Hepatocyte (in vitro differentiated cells): Measurements from ENCODE around the gene CACNA2D4. TPM values are rescaled to one million over a fixed set of nuclear protein-coding genes. Genes with fewer than 3 reads are reported as not detected.

Experiments used
- DNase-seq: peaks from one replicate; pipeline ENCODE4 v3.0.0-alpha.2; 2016; ENCODE audit warnings: low spot score
- H2AFZ ChIP-seq: fragments of 200-600 bp; sonication (generic); 2 replicates; pipeline ENCODE4 v1.6.0; 2016; ENCODE audit warnings: antibody characterized with exemption, mild to moderate bottlenecking
- H3K27ac ChIP-seq: fragments of 200-600 bp; sonication (generic); 2 replicates; pipeline ENCODE4 v1.5.1; 2016; ENCODE audit warnings: mild to moderate bottlenecking
- H3K27me3 ChIP-seq: fragments of 200-600 bp; sonication (generic); 2 replicates; pipeline ENCODE4 v1.6.1; 2016
- H3K36me3 ChIP-seq: fragments of 200-600 bp; sonication (generic); replicated peaks from 2 replicates; pipeline ENCODE4 v1.5.1; 2016; ENCODE audit warnings: low read depth; ENCODE audit not compliant: insufficient read depth
- H3K4me1 ChIP-seq: fragments of 200-600 bp; sonication (generic); 2 replicates; pipeline ENCODE4 v1.5.1; 2016; ENCODE audit warnings: mild to moderate bottlenecking, moderate library complexity; ENCODE audit not compliant: insufficient read depth
- H3K4me2 ChIP-seq: fragments of 200-600 bp; sonication (generic); 2 replicates; pipeline ENCODE4 v1.6.0; 2016
- H3K4me3 ChIP-seq: fragments of 200-600 bp; sonication (generic); 2 replicates; pipeline ENCODE4 v1.5.1; 2016; ENCODE audit warnings: mild to moderate bottlenecking
- H3K79me2 ChIP-seq: fragments of 200-600 bp; sonication (generic); 2 replicates; pipeline ENCODE4 v1.6.0; 2017; ENCODE audit warnings: mild to moderate bottlenecking
- H3K9me2 ChIP-seq: fragments of 200-600 bp; sonication (generic); replicated peaks from 2 replicates; pipeline ENCODE4 v1.6.0; 2017; ENCODE audit warnings: mild to moderate bottlenecking; ENCODE audit not compliant: insufficient read depth
- H3K9me3 ChIP-seq: fragments of 200-600 bp; sonication (generic); 2 replicates; pipeline ENCODE4 v1.5.1; 2016; ENCODE audit warnings: low read depth, mild to moderate bottlenecking
- H4K20me1 ChIP-seq: fragments of 200-600 bp; sonication (generic); 2 replicates; pipeline ENCODE4 v1.6.0; 2016; ENCODE audit warnings: mild to moderate bottlenecking; ENCODE audit not compliant: insufficient read depth, poor library complexity, severe bottlenecking
- CTCF ChIP-seq: fragments of 200-600 bp; sonication (generic); IDR thresholded peaks from 2 replicates; pipeline ENCODE4 v1.5.1; 2016; ENCODE audit warnings: antibody characterized with exemption, mild to moderate bottlenecking; ENCODE audit not compliant: poor library complexity
- EZH2 ChIP-seq: fragments of 200-600 bp; sonication (generic); IDR thresholded peaks from 2 replicates; pipeline ENCODE4 v1.6.1; 2016; ENCODE audit warnings: antibody characterized with exemption, mild to moderate bottlenecking, borderline replicate concordance
- EZH2phosphoT487 ChIP-seq: fragments of 200-600 bp; sonication (generic); IDR thresholded peaks from one replicate; pipeline ENCODE4 v1.6.1; 2018; ENCODE audit warnings: antibody characterized with exemption, mild to moderate bottlenecking, low read depth, moderate library complexity; ENCODE audit not compliant: unreplicated experiment, severe bottlenecking
- WGBS: methylation state at CpG from one replicate; pipeline ENCODE4 v1.1.6; 2016; ENCODE audit warnings: low lambda C conversion rate; ENCODE audit errors: missing lambda C conversion rate; 5-methylcytosine and 5-hydroxymethylcytosine counted together
- polyA plus RNA-seq: library from polyadenylated mRNA; unstranded; fragments of >200 nt; fragmentation: Nextera tagmentation; extraction: Ambion mirVana; gene quantifications from 2 replicates; pipeline ENCODE4 v1.2.1, GENCODE V29; 2016
- total RNA-seq: library from RNA; depleted of rRNA; stranded (reverse); fragments of >200 nt; gene quantifications from 2 replicates; pipeline ENCODE4 v1.2.3, GENCODE V29; 2014

CACNA2D4 gene
- total and polyA plus RNA-seq, 2 experiments from 2014 or later, result 1.3 to 2.1 TPM

DNA sequence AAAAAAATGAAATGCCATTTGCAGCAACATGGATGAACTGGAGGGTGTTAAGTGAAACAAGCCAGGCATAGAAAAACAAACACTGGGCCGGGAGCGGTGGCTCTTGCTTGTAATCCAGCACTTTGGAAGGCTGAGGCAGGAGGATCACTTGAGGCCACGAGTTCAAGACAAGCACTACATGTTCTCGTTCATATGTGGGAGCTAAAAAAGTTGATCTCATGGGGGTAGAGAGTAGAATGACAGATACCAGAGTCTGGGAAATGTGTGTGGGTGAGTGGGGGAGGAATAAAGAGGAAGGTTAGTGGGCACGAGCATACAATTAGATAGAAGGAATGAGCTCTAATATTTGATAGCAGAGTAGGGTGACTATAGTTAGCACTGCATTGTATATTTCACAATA, 21.5 kb downstream of the CACNA2D4 start:
- DNase-seq, result no peak
- Histone ChIP-seq H3K27ac (no peak overlapping the region), H3K9me2 (no peaks in the 10 kb centered on the region), H3K4me1 (no peaks in the 10 kb centered on the region), H4K20me1 (no peaks in the 10 kb centered on the region), H3K36me3 (no peaks in the 10 kb centered on the region), H3K27me3 (no peaks in the 10 kb centered on the region), H3K4me2 (no peak overlapping the region), H2AFZ (no peak overlapping the region), H3K9me3 (no peaks in the 10 kb centered on the region), H3K79me2 (no peaks in the 10 kb centered on the region), H3K4me3 (no peak overlapping the region)
- WGBS, result 84% methylated on average over 5 of the region's 5 CpGs
- TF ChIP-seq CTCF, result no peak
- TF ChIP-seq EZH2, result no peak
- TF ChIP-seq EZH2phosphoT487, result no peak

DNA sequence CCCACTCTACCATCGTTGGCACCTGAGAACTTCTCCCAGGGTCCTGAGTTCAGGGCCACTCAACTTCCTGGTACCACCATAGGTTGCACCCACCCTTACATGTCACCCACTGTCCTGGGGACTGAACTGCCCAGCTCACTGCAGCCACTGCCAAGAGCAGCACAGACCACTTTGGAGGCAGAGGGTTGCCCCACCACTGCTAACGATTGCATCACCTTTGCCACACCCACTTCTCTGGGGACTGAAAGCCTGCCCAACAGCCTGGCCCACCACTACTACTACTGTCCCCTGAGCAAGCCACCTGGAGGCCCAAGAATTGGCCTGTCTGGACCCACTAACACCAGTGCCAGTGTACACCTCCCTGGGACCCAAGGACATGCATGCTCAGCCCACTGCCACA, 27.6 kb downstream of the CACNA2D4 start:
- TF ChIP-seq EZH2phosphoT487, result no peak
- no peak for TF ChIP-seq EZH2
- no peak for TF ChIP-seq CTCF

GRCh38 chr12:1890119-1890703, 28.2 kb downstream of the CACNA2D4 start:
- H3K4me2 ChIP-seq, result no peak overlapping the region
- no peaks in the 10 kb centered on the region for H3K9me2 ChIP-seq
- no peaks in the 10 kb centered on the region for H4K20me1 ChIP-seq
- H3K79me2 ChIP-seq, result no peaks in the 10 kb centered on the region
- no peak overlapping the region for H3K27ac ChIP-seq
- no peaks in the 10 kb centered on the region for H3K27me3 ChIP-seq
- WGBS, result 98% methylated on average over 8 of the region's 8 CpGs
- H3K36me3 ChIP-seq, result no peaks in the 10 kb centered on the region
- H3K4me3 ChIP-seq, result no peak overlapping the region
- peaks cover 3% of the 10 kb centered on the region for H3K4me1 ChIP-seq
- TF ChIP-seq EZH2 (no peak), CTCF (no peak), EZH2phosphoT487 (no peak)
- no peak overlapping the region for H2AFZ ChIP-seq
- DNase-seq, result no peak
- H3K9me3 ChIP-seq, result no peaks in the 10 kb centered on the region

More for the DNA sequence above, 27.6 kb downstream of the CACNA2D4 start:
- no peaks in the 10 kb centered on the region for H3K79me2 ChIP-seq
- no peak overlapping the region for H3K4me2 ChIP-seq
- no peak overlapping the region for H2AFZ ChIP-seq
- no peak overlapping the region for H3K27ac ChIP-seq
- H3K9me2 ChIP-seq, result no peaks in the 10 kb centered on the region
- no peak overlapping the region for H3K4me3 ChIP-seq
- H3K4me1 ChIP-seq, result no peaks in the 10 kb centered on the region
- no peaks in the 10 kb centered on the region for H3K27me3 ChIP-seq
- no peaks in the 10 kb centered on the region for H3K9me3 ChIP-seq
- WGBS, result 95% methylated on average over 2 of the region's 2 CpGs
- no peaks in the 10 kb centered on the region for H3K36me3 ChIP-seq
- no peaks in the 10 kb centered on the region for H4K20me1 ChIP-seq
- no peak for DNase-seq

DNA sequence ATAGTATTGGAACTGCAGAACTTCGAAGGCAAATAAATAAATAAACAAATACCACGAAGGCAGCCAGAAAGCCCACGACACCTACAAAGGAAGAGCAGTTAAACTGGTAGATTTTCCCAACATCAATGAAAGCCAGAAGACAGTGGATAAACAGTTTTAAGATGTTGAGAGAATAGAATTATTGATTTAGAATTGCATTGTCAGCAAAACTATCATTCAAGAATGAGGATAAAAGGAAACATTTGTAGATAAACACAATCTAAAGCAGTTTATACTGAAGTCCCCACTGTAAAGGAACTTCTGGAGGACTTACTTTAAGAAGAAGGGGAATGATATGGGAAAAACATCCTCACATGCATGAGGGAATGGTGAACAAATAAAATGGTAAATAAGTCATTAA, 29.5 kb downstream of the CACNA2D4 start:
- H3K4me1 ChIP-seq, result peaks cover 4% of the 10 kb centered on the region
- no peak overlapping the region for H2AFZ ChIP-seq
- WGBS, result 76% methylated on average over 3 of the region's 3 CpGs
- no peak for TF ChIP-seq EZH2
- TF ChIP-seq EZH2phosphoT487, result no peak
- H3K27me3 ChIP-seq, result no peaks in the 10 kb centered on the region
- no peaks in the 10 kb centered on the region for H4K20me1 ChIP-seq
- no peak for DNase-seq
- H3K27ac ChIP-seq, result no peak overlapping the region
- H3K79me2 ChIP-seq, result no peaks in the 10 kb centered on the region
- no peaks in the 10 kb centered on the region for H3K9me2 ChIP-seq
- no peak overlapping the region for H3K4me2 ChIP-seq
- H3K9me3 ChIP-seq, result no peaks in the 10 kb centered on the region
- no peaks in the 10 kb centered on the region for H3K36me3 ChIP-seq
- no peak overlapping the region for H3K4me3 ChIP-seq
